Breast epithelium (tissue), 3 donors: ENCODE results near the gene ACOXL.

Experiments
- CTCF ChIP-seq, 3 donors: fragments of 450-650 bp; IDR thresholded peaks; one replicate each; pipeline ENCODE4 v1.5.1; 2016 to 2017; ENCODE audit warnings: antibody characterized with exemption in 3 of 3, mild to moderate bottlenecking in 3 of 3, moderate library complexity in 3 of 3
- POLR2A ChIP-seq: fragments of 450-650 bp; IDR thresholded peaks from one replicate; pipeline ENCODE4 v1.6.1; 2016; ENCODE audit warnings: antibody characterized with exemption, mild to moderate bottlenecking, moderate library complexity
- POLR2AphosphoS5 ChIP-seq, 3 donors: sonication (generic); formaldehyde crosslinking; IDR thresholded peaks; one replicate each; pipeline ENCODE4 v1.6.1; 2017; ENCODE audit warnings: antibody characterized with exemption in 3 of 3

- TF ChIP-seq CTCF (IDR thresholded peaks at IDR 0.05) (no peak), POLR2AphosphoS5 (IDR thresholded peaks at IDR 0.05) (no peak), POLR2A (no peak)
Observed at GRCh38 chr2:110958346-110959119, 226.2 kb downstream of the ACOXL start.
